ENCODE data around the gene EXOC2.

The EXOC2 gene

DNA sequence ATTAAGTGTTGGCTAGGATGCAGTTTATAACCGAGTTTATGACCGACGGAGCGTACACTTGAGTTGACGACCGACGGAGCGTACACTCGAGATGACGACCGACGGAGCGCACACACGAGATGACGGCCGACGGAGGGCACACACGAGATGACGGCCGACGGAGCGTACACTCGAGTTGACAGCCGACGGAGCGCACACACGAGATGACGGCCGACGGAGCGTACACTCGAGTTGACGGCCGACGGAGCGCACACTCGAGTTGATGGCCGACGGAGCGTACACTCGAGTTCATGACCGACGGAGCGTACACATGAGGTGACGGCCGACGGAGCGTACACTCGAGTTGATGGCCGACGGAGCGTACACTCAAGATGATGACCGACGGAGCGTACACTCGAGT lies 155.8 kb downstream of the EXOC2 start:
- no peak for ATAC-seq
- TF ChIP-seq ZFP3 (CRISPR knock-in tag; IDR thresholded peaks at IDR 0.05) (no peak), ISL1 (CRISPR knock-in tag; IDR thresholded peaks at IDR 0.05) (no peak), ZNF70 (CRISPR knock-in tag; IDR thresholded peaks at IDR 0.05) (no peak), ZFP30 (CRISPR knock-in tag; IDR thresholded peaks at IDR 0.05) (no peak), RARB (CRISPR knock-in tag; IDR thresholded peaks at IDR 0.05) (no peak), PPARA (CRISPR knock-in tag; IDR thresholded peaks at IDR 0.05; ENCODE audit: borderline replicate concordance) (no peak), SNAI2 (CRISPR knock-in tag; IDR thresholded peaks at IDR 0.05) (no peak), BACH2 (CRISPR knock-in tag; IDR thresholded peaks at IDR 0.05; ENCODE audit: borderline replicate concordance) (no peak), ESRRG (CRISPR knock-in tag; IDR thresholded peaks at IDR 0.05) (no peak), PATZ1 (CRISPR knock-in tag; IDR thresholded peaks at IDR 0.05; ENCODE audit: borderline replicate concordance) (no peak), CSRNP3 (CRISPR knock-in tag; IDR thresholded peaks at IDR 0.05) (no peak), ZNF565 (CRISPR knock-in tag; conservative IDR thresholded peaks at IDR 0.05; ENCODE audit: low read depth) (no peak), ZNF8 (CRISPR knock-in tag; IDR thresholded peaks at IDR 0.05) (no peak), CSDC2 (CRISPR knock-in tag; IDR thresholded peaks at IDR 0.05) (no peak), OSR1 (CRISPR knock-in tag; IDR thresholded peaks at IDR 0.05) (no peak), POU6F1 (CRISPR knock-in tag; IDR thresholded peaks at IDR 0.05; ENCODE audit: borderline replicate concordance, low read depth) (no peak)
- TF ChIP-seq, protein P1, sequence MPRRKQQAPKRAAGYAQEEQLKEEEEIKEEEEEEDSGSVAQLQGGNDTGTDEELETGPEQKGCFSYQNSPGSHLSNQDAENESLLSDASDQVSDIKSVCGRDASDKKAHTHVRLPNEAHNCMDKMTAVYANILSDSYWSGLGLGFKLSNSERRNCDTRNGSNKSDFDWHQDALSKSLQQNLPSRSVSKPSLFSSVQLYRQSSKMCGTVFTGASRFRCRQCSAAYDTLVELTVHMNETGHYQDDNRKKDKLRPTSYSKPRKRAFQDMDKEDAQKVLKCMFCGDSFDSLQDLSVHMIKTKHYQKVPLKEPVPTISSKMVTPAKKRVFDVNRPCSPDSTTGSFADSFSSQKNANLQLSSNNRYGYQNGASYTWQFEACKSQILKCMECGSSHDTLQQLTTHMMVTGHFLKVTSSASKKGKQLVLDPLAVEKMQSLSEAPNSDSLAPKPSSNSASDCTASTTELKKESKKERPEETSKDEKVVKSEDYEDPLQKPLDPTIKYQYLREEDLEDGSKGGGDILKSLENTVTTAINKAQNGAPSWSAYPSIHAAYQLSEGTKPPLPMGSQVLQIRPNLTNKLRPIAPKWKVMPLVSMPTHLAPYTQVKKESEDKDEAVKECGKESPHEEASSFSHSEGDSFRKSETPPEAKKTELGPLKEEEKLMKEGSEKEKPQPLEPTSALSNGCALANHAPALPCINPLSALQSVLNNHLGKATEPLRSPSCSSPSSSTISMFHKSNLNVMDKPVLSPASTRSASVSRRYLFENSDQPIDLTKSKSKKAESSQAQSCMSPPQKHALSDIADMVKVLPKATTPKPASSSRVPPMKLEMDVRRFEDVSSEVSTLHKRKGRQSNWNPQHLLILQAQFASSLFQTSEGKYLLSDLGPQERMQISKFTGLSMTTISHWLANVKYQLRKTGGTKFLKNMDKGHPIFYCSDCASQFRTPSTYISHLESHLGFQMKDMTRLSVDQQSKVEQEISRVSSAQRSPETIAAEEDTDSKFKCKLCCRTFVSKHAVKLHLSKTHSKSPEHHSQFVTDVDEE (CRISPR knock-in tag; IDR thresholded peaks at IDR 0.05): no peak
- TF ChIP-seq, protein P2, sequence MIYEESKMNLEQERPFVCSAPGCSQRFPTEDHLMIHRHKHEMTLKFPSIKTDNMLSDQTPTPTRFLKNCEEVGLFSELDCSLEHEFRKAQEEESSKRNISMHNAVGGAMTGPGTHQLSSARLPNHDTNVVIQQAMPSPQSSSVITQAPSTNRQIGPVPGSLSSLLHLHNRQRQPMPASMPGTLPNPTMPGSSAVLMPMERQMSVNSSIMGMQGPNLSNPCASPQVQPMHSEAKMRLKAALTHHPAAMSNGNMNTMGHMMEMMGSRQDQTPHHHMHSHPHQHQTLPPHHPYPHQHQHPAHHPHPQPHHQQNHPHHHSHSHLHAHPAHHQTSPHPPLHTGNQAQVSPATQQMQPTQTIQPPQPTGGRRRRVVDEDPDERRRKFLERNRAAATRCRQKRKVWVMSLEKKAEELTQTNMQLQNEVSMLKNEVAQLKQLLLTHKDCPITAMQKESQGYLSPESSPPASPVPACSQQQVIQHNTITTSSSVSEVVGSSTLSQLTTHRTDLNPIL (CRISPR knock-in tag; IDR thresholded peaks at IDR 0.05; ENCODE audit: low read depth): no peak

DNA sequence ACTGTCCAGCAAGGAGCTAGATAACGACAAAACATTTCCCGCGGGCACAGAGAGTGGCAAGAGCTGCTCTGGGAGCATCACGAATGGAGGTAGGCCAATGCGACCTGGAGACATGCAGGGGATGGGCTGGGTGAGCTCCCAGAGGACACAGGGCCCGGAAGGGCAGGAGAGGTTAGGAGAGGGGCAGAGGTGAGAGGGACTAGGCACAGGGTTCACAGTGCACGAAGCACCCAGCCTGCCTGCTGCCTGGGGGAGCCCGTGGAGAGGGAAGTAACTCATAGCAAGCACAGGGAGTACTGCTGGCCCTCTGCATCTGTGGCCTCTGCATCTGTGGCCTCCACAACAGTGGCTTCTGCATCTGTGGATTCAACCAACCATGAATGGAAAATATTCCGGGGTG lies 162.5 kb downstream of the EXOC2 start:
- no peak for ATAC-seq
- TF ChIP-seq ZFP3 (CRISPR knock-in tag; IDR thresholded peaks at IDR 0.05): no peak
- TF ChIP-seq BACH2 (CRISPR knock-in tag; IDR thresholded peaks at IDR 0.05; ENCODE audit: borderline replicate concordance): no peak
- no peak for TF ChIP-seq ZNF70 (CRISPR knock-in tag; IDR thresholded peaks at IDR 0.05)
- TF ChIP-seq, protein P1 (CRISPR knock-in tag; IDR thresholded peaks at IDR 0.05): no peak
- TF ChIP-seq POU6F1 (CRISPR knock-in tag; IDR thresholded peaks at IDR 0.05; ENCODE audit: borderline replicate concordance, low read depth): no peak
- no peak for TF ChIP-seq PATZ1 (CRISPR knock-in tag; IDR thresholded peaks at IDR 0.05; ENCODE audit: borderline replicate concordance)
- no peak for TF ChIP-seq TCF4 (CRISPR knock-in tag; IDR thresholded peaks at IDR 0.05; ENCODE audit: borderline replicate concordance)
- no peak for TF ChIP-seq ZNF8 (CRISPR knock-in tag; IDR thresholded peaks at IDR 0.05)
- TF ChIP-seq, protein P2 (CRISPR knock-in tag; IDR thresholded peaks at IDR 0.05; ENCODE audit: low read depth): no peak

Data from SK-N-SH treated with all-trans-retinoic acid at 6 μM for 48 hours (cell line).